HG03520 (cell line): ENCODE data around the gene RASA3.

Experiments used
- ATAC-seq: cut with Tn5 transposase; IDR thresholded peaks from one replicate; pipeline ENCODE4 v1.9.1; 2021; ENCODE audit warnings: mild to moderate bottlenecking, moderate library complexity; ENCODE audit not compliant: unreplicated experiment

RASA3 gene

GRCh38 chr13:114038900-114039299 lies 93.5 kb downstream of the RASA3 start:
- ATAC-seq = no peak

- ATAC-seq = no peak
Measured at GRCh38 chr13:114038211-114038613, 94.2 kb downstream of the RASA3 start.

- ATAC-seq = no peak
Measured at GRCh38 chr13:114037674-114038073, 94.7 kb downstream of the RASA3 start.

- ATAC-seq = no peak
Measured at GRCh38 chr13:114035583-114036531, 96.6 kb downstream of the RASA3 start.

- no peak for ATAC-seq
Measured at GRCh38 chr13:114035186-114035582, 97.2 kb downstream of the RASA3 start.

- ATAC-seq = no peak
Measured at GRCh38 chr13:114034481-114034891, 97.9 kb downstream of the RASA3 start.

- no peak for ATAC-seq
Measured at GRCh38 chr13:114033541-114034315, 98.7 kb downstream of the RASA3 start.

GRCh38 chr13:114032126-114032799 lies 100.2 kb downstream of the RASA3 start:
- no peak for ATAC-seq

GRCh38 chr13:114031631-114032030 lies 100.8 kb downstream of the RASA3 start:
- no peak for ATAC-seq

- no peak for ATAC-seq
Measured at GRCh38 chr13:114030666-114031610, 101.5 kb downstream of the RASA3 start.

GRCh38 chr13:114029866-114030625 lies 102.4 kb downstream of the RASA3 start:
- ATAC-seq = no peak

- ATAC-seq = no peak
Measured at GRCh38 chr13:114027826-114028225, 104.6 kb downstream of the RASA3 start.

- ATAC-seq = no peak
Measured at GRCh38 chr13:114027046-114027715, 105.2 kb downstream of the RASA3 start.

GRCh38 chr13:114026481-114026880 lies 105.9 kb downstream of the RASA3 start:
- no peak for ATAC-seq

GRCh38 chr13:114025714-114026431 lies 106.5 kb downstream of the RASA3 start:
- peak; percentile 42 for ATAC-seq

GRCh38 chr13:114025405-114025713 lies 107.1 kb downstream of the RASA3 start:
- peak; percentile 18 for ATAC-seq

GRCh38 chr13:114024603-114025404 lies 107.6 kb downstream of the RASA3 start:
- no peak for ATAC-seq
